Activated T-cell treated with anti-CD3 and anti-CD28 coated beads, Interleukin-2, amount 50 U/mL, for 1 hour (primary cell): ENCODE measurements around the gene CSPG5.

Source experiments
- DNase-seq: peaks from one replicate; pipeline ENCODE4 v3.0.0-alpha.2; 2020

Gene CSPG5

DNA sequence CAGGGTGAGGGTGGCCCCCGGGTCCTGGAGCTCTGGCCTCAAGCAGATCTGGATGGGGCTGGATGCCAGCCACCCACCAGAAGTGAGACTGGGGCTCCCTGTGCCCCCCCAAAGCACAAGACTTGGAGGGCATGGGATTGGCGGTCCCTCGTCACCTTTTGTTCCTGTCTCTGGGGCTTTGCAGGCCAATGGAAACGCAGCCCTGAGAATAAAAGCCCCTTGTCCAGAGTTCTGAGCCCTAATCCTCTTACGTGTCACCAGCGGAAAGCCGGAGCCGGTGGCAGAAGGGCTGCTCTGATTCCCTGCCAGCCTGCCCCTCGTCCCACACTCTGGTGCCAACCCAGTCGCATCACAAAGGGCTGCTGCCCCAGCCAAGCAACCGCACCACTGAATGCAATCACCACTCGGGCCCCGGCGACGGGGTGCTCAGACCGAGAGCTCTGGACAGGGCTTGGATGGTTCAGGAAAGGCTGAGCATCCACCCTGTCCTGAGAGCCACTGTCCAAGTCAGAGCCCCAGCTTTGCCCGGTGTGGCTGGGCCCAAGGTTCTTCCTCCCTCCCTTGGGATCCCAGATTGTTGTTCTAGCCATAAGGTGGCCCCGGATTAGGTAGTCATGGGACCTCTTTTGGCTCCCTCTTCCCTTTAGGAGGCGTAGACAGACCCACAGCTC lies 42.3 kb downstream of the CSPG5 start:
- no peak for DNase-seq

DNA sequence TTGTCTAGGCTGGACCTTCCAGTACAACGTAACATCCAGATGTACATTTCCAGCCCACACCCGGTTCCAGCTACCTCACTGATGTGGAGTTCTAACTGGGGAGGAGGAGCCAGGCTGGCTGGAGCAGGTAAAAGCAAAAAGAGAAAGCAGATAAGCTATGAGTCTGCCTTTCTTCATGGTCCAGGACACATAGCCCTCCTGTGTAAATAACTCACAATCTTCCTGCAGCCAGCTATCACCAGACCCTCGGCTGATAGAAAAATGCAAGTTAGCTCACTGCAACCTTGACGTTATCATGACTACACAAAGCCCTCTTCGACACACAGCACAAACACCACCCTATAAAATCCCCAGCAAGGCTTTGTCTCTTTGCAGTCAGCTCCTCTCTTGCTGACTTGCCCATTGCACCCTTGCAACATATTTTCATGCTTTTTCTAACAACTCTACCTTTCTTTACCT lies 44.6 kb downstream of the CSPG5 start:
- no peak for DNase-seq

DNA sequence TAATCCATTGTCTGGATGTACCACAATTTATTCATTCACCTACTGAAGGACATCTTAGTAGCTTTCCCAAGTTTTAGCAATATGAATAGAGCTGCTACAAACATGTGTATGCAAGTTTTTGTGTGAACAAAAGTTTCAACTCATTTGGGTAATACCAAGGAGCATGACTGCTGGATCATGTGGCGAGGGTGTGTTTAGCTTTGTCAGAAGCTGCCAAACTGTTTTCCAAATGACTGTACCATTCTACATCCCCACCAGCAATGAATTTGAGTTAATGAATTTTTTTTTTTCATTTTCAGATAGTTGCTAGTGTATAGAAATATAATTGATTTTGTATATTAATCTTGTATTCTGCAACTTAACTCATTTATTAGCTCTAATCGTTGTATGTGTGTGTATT lies 45.2 kb downstream of the CSPG5 start:
- DNase-seq: no peak

DNA sequence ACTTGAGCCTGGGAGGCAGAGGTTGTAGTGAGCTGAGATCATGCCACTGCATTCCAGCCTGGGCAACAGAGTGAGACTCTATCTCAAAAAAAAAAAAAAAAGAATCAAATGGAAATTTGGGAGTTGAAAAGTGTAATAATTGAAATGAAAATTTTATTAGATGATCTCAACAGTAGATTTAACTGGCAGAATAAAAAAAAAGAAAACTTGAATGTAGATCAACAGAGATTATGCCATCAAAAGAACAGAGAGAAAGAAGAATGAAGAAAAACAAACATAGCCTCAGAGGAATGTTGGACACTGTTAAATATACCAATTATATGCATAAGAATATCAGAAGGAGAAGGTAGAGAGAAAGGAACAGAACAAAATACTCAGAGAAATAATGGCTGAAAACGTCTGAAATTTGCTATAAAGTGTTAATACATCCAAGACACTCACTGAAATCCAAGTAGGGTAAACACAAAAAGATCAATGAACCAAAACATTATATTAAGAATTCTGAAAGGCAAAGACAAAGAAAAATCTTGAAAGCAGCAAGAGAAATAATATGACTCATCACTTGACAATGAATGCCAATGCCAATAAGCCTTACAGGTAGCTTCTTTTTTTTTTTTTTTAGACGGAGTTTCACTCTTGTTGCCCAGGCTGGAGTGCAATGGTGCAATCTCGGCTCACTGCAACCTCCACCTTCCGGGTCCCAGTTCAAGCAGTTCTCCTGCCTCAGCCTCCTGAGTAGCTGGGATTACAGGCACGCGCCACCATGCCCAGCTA lies 50.5 kb downstream of the CSPG5 start:
- DNase-seq: no peak

DNA sequence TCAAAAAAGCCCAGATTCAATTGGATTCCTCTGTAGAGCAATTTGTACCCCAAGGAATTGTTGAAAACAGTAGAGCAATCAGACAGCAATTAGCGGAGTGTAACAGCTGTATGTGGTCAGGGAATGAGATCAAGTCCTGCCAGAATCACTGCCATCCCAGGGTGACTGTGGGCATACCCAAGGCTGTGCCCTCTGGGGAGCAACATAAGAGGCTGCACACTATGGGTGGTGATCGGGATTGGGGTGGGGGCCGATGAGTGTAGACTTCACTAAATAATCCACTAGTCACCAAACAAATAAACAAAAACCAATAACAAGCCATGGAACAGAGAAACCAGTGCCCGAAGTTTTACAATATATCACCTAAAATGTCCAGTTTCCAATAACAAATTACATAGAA lies 53.0 kb downstream of the CSPG5 start:
- DNase-seq: no peak

- no peak for DNase-seq
Measured at GRCh38 chr3:47523310-47524073, 55.2 kb downstream of the CSPG5 start.

DNA sequence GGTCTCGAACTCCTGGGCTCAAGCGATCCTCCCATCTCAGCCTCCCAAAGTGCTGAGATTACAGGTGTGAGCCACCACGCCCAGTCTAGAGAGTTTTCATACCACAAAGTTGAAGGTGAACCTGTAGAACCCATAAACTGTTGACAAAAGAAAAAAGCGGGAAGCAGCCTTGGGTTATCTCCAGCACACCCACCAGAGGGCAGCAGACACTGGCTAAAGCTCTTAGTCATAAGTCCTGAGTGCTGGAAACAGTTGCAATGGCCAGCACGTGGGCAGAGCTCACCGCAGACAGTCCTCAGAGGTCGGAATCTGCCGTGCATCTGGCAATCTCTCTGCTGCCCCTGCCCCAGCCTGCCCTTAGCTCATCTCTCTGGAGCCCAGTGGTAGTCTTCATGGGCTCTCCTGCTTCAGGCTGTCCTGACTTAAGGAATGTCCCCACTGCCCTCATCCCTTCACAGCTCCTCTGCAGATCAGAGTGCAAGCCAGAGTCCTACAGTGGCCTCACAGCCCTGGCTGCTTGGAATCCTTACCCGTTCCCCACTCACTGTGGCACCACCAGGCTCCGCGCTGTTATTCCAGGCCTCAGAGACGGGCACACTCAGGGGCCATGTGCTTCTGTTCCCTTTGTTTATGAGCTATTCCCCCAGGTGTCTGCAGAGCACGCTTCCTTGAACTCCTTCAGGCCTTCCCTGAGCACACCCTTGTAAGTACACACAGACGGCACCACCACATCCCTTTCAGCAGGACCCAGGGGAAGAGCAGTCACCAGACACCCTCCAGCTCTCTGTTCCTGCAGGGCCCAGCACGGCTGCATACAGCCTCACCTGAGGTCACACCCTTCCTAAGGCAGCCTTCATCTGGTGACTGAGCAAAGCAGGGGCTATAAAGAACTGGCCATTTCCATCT lies 56.3 kb downstream of the CSPG5 start:
- peak; percentile 69 for DNase-seq

- DNase-seq: no peak
Measured at GRCh38 chr3:47520756-47521155, 57.9 kb downstream of the CSPG5 start.

DNA sequence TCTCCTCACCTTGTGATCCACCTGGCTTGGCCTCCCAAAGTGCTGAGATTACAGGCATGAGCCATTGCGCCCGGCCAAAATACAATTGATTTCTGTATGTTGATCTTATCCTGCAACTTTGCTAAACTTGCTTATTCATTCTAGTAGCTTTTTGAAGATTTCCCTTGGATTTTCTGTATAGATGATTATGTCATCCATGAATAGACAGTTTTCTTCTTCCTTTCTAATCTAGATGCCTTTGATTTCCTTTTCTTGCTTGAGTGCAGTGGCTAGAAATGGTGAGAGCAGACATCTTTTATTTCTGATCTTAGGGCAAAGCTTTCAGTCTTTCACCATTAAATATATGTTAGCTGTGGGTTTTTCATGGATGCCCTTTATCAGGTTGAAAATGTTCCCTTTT lies 60.7 kb downstream of the CSPG5 start:
- no peak for DNase-seq

DNA sequence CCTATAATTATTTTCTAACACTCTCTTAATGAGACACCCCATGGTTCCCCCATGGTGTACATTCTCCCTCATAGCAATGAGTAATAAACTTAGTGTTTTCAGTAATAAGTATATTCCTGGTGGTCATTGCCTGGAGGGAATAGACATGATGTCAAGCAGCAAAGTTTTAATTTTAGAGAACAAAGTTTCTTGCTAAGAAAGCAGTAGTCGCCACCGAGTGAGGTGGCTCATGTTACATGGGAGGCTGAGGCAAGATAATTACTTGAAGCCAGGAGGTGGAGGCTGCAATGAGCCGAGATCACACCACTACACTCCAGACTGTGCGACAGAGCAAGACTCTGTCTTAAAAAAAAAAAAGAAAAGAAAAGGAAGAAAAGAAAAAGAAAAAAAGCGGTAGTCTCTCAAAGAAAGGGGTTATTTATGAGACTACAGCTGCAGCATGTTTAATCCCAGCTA lies 62.8 kb downstream of the CSPG5 start:
- DNase-seq: no peak

GRCh38 chr3:47515100-47515499 lies 63.6 kb downstream of the CSPG5 start:
- no peak for DNase-seq

DNA sequence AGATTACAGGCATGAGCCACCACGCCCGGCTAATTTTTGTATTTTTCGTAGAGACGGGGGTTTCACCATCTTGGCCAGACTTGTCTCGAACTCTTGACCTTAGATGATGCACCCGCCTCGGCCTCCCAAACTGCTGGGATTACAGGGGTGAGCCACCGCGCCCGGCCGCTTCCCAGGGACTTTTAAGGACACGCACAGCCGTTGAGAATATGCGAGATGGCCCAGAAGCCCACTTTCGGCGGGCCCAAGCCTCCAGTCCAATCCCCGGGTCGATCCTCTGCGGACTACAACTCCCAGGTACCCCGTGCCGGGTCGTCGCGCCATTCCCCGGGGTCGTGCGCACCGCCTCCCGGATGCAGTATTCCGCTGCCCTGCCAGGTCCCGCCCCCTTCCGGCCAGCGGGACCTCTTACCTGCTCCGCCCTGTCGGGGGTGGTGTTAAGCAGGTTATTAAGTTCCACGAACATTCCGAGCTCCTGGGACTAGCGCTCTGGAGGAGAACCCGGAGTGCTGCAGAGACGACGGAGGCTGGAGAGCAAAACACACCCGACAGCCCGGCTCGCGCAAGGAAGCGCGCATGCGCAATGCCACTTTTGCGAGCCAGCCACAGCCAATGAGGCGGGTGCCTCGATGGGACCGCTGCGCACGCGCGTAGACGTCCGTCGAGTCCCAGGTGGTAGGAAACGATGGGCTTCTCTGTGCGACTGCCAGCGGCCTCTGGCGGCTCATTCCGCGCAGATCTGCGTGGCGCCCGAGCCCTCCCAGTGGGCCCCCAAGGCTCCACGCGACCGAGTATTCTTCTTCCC lies 65.3 kb downstream of the CSPG5 start, which contains the start of gene ELP6:
Gene ELP6 (minus strand): TSS at position 588 of the 805 bp plus-strand sequence. CDS start 122 bp downstream, at position 466.
- DNase-seq: peak; percentile 97

GRCh38 chr3:47512416-47513124 lies 66.1 kb downstream of the CSPG5 start:
- DNase-seq: no peak
